ENCODE results near the gene GGA3.

- TF ChIP-seq CTCF (IDR thresholded peaks at IDR 0.05; ENCODE audit: low read length) (no peak), EZH2 (IDR thresholded peaks at IDR 0.05; ENCODE audit: borderline replicate concordance, low read length) (no peak)
Observed at GRCh38 chr17:75208161-75208560, 53.2 kb downstream of the GGA3 start.

All from OCI-LY1 (cell line).